AG09319 (cell line): Measurements from ENCODE around the gene PRKCZ.
A peak's percentile ranks its signal among the peaks of the same experiment; 100 is the strongest.

Source experiments
- DNase-seq: peaks from one replicate; pipeline ENCODE4 v3.0.0-alpha.2; 2010; ENCODE audit warnings: low read depth; ENCODE audit errors: extremely low read depth
- TF ChIP-seq, protein P1 (sequence below): IDR thresholded peaks from 2 replicates; pipeline ENCODE4 v1.5.1; 2011; ENCODE audit warnings: low read depth, mild to moderate bottlenecking, inconsistent platforms, low read length, moderate library complexity

PRKCZ gene

DNA sequence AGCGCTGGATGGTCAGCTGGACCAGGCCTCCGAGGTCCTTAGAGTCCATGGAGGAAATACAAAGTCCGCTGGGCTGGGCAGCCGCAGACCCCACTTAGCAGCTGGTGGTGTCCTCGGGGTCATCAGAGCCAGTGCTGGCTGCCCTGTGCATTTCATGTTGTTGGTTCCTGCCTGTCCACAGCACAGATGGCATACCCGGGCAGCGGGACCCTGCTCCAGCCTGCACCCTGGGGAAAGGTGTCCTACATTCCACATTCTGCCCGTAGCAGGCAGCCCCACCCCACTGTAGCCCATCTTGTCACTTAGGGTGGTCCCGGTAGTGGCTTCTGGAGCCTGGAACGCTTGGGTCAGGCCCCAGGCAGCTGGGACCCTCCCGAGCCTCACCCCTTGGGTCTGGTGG is 19.8 kb downstream of the PRKCZ start:
- DNase-seq: no peak

DNA sequence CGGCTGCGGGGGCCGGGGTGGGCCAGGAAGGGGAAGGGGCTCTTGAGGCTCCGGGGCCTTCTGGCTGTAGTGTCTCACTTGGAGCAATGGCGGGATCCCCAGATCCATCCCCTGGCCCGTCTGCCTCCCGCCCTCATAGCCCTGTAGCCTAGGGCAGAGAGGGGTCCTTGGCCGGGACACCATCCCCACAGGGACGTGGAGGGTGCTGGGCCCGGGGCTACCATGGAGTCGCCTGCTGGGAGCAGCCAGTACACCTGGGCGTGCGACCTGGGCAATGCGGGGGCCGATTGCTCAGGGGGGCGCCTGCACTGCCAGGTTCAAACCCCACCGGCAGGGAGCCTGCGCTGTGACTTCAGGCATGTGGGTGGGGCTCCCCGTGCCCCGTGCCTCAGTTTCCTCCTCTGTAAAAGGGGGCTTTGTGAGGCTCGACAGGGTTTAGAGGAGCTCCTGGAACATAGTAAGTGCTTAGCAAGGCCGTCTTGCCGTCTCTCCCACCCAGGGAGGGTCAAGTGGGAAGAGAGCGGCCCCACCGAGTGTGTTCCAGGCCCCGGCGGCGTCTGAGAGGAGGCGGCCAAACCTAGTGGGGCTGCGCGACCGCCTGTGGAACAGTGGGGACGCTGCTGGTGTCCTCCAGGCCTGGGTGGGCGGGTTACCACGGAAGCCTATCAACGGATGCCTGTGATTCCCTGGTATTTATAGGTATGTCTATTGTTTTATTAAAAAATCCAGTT is 20.8 kb downstream of the PRKCZ start:
- no peak for DNase-seq

More for the DNA sequence above, 19.8 kb downstream of the PRKCZ start:
- TF ChIP-seq, protein P1, sequence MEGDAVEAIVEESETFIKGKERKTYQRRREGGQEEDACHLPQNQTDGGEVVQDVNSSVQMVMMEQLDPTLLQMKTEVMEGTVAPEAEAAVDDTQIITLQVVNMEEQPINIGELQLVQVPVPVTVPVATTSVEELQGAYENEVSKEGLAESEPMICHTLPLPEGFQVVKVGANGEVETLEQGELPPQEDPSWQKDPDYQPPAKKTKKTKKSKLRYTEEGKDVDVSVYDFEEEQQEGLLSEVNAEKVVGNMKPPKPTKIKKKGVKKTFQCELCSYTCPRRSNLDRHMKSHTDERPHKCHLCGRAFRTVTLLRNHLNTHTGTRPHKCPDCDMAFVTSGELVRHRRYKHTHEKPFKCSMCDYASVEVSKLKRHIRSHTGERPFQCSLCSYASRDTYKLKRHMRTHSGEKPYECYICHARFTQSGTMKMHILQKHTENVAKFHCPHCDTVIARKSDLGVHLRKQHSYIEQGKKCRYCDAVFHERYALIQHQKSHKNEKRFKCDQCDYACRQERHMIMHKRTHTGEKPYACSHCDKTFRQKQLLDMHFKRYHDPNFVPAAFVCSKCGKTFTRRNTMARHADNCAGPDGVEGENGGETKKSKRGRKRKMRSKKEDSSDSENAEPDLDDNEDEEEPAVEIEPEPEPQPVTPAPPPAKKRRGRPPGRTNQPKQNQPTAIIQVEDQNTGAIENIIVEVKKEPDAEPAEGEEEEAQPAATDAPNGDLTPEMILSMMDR: no peak

DNA sequence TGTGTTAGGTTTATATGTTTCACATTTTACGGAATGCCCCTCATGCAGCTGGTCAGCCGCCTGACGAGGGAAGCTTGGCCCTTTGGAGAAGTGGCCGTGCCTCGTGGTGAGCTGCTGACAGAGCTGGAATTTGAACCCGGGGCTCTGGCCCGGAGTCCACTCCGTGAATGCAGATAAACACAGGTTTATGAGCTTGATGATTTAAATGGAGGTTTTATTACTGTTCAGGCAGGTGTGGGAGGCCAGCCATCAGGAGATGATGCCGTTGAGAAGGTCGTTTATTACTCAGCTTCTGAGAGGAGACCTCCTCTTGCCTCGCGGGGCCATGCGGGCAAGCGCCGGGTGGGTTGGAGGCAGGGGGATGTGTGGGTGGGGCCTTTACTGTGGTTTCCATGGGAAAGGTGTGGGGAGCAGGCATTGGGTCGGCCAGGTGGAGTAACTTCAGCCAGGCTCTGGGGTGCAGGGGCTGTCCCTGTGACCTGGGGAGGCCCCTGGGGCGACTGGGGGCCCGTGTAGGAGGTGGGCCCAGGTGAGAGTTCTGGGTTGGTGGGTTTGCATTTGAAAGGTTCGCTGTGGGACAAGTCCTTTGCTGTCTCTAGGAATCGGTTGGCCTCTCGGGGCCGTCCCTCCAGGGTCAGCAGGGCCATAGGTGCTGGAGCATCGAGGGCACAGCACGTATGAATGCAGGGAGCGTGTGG is 22.0 kb downstream of the PRKCZ start:
- TF ChIP-seq, protein P1: no peak
- no peak for DNase-seq

More for the DNA sequence above, 20.8 kb downstream of the PRKCZ start:
- TF ChIP-seq, protein P1: no peak

DNA sequence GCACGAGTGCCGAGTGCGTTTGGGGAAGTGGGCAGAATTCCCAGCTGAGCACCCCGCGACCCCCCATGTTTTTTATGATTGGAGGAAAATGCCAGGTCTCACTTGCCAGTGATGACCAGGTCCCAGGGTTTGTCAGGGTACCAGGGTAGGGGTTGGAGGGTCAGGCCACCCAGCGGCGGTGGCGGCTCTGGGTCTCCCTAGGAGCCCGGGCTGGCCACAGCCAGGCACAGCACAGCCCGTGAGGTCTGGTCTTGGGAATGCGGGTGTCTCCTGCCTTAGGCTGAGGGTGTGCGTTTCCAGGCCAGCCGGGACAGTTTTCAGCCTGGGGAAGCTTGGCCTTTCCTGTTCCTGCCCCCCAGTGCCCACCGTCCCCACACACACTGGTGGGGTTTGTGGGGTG is 22.7 kb downstream of the PRKCZ start:
- TF ChIP-seq, protein P1: no peak
- DNase-seq: no peak

DNA sequence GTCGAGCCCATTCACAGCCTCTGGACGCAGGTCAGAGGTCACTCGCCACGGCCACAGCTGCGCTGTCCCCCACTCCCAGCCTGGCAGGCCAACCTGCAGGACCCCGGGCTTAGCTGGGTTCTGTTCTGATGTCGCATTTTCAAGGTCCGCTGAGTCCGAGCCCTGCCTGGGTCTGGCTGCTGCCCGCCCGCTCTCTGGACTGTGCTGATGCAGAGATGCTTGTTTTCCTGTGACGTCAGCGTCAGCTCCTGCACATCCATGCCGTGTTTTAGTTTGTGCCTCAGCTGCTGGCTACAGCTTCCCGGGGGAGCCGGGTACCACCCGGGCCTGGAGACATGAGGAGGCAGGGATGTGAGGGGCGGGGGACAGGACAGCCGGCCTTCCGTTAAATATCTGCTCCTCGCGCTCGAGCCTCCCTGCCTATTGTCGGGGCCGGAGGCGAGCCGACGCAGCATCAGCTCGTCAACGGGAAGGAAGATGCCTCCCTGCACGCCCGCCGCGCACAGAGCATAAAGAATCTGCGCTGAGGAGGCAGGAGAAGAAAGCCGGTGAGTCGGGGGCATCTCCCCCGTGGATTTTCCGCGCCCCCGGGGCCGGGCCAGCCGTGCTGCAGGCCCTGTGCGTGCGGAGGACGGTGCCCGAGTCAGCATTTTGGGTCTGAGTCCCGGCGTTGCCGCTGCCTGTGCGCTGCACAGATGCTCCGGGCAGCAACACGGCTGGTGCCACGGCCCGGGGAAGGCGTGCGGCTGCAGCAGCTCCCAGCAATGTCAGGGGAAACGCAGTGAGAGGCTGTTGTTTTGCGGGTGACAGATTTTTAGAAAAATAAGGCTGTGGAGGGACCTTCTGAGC is 23.4 kb downstream of the PRKCZ start:
- TF ChIP-seq, protein P1: no peak
- DNase-seq: peak; percentile 19

DNA sequence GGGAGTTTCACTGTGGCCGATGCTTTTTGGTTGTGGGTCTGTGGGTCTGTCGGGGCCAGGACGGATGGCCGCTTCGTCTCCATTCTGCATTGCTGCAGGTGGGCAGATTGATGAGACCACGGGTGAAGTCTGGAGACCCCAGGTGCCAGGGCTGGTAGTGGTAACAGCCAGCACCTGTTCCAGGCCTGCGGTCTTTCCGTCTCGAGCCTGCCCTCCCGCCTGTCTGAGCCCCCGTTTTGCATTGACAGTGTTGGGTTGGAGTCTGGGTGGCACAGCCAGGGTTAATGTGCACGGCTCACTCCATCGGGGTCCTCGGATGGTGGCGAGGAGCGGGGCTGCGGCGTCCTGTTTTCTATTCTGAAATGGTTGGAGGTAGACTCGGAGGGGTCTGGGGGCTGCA is 24.2 kb downstream of the PRKCZ start:
- TF ChIP-seq, protein P1: no peak

More for the DNA sequence above, 24.2 kb downstream of the PRKCZ start:
- DNase-seq: no peak
